GM12878 (cell line): Measurements from ENCODE around the gene HEXIM1. TPM values are rescaled to one million over a fixed set of nuclear protein-coding genes. Genes with fewer than 3 reads are reported as not detected.

ENCODE experiments used
- KDM1A ChIP-seq: fragments of 200-600 bp; sonication (generic); IDR thresholded peaks from 2 replicates; pipeline ENCODE4 v1.6.1; 2016; ENCODE audit warnings: borderline replicate concordance
- NFIC ChIP-seq: IDR thresholded peaks from 2 replicates; pipeline ENCODE4 v1.6.1; 2012; ENCODE audit warnings: low read depth, mild to moderate bottlenecking, inconsistent platforms, low read length, moderate library complexity
- polyA plus RNA-seq, 11 experiments: library from polyadenylated mRNA; depleted of rRNA in 4 of 11; unstranded in 6 of 11; stranded (reverse) in 5 of 11; fragments of >200 nt; fragmentation: Nextera tagmentation in 4 of 11; fragmentation: Illumina TruSeq in 1 of 11; extraction: Ambion mirVana in 4 of 11; extraction: Trizol in 1 of 11; gene quantifications; 1 replicate in 1 of 11; 2 replicates in 10 of 11; pipeline versions ENCODE4 v1.2.1 to v1.2.3, GENCODE V29; 2011 to 2016; ENCODE audit warnings: inconsistent platforms in 2 of 11, missing spikeins in 2 of 11, low read depth in 1 of 11
- total RNA-seq, 4 experiments: library from RNA; depleted of rRNA in 3 of 4; stranded (reverse); fragments of >200 nt in 3 of 4; fragmentation: Illumina TruSeq in 1 of 4; extraction: Trizol in 1 of 4; gene quantifications; 2 replicates each; pipeline versions ENCODE4 v1.2.1 to v1.2.3, GENCODE V29; 2013 to 2021
- TF ChIP-seq, protein P1 (sequence below): IDR thresholded peaks from 2 replicates; pipeline ENCODE4 v1.6.1; 2012; ENCODE audit warnings: low read depth, low read length, improper control_type of control experiment
- TF ChIP-seq, protein P2 (sequence below): fragments of 450-650 bp; IDR thresholded peaks from 2 replicates; pipeline ENCODE4 v1.6.1; 2017; ENCODE audit warnings: borderline replicate concordance
- TF ChIP-seq, protein P3 (sequence below): IDR thresholded peaks from 2 replicates; pipeline ENCODE4 v1.6.1; 2012; ENCODE audit warnings: low read length, inconsistent platforms

HEXIM1 gene
- total and polyA plus RNA-seq, 10 of the 15 experiments (the other 5 are each of a cell fraction or from before 2014, with no cell fraction given) = 1.9 to 24.1 (median 9.0) TPM

DNA sequence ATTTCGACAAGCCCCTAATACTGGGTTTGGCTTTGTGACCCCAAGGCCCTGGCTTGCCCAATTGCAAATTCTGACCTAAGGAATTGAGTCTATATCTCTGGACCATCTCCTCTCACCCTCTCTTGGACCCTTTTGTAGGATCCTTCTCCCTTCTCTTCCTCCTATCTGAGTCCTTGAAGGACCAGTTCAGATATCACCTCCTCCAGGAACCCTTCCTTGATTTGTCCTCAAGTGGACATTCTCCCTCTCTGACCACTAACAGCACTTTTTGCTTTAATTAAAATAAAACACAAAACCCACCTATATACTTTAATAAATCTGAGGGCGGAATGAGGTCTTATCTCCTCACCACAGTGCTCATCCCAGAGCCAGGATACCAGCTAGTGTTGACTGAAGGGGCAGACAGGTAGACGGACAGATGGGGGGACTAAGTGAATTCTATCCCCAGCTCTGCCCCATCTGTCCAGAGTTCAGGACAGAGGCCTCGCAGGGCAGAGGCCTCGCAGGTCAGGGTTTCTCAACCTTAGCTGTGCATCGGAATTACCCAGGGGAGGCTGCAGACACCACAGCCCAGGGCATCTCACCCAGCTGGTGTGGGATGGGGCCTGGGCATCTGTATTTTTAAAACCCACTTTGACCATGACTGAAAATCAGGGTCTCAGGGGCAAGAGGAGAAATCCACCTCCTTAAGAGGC, 25.1 kb upstream of the HEXIM1 start (continued):
- TF ChIP-seq, protein P1, sequence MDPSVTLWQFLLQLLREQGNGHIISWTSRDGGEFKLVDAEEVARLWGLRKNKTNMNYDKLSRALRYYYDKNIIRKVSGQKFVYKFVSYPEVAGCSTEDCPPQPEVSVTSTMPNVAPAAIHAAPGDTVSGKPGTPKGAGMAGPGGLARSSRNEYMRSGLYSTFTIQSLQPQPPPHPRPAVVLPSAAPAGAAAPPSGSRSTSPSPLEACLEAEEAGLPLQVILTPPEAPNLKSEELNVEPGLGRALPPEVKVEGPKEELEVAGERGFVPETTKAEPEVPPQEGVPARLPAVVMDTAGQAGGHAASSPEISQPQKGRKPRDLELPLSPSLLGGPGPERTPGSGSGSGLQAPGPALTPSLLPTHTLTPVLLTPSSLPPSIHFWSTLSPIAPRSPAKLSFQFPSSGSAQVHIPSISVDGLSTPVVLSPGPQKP = no peak
- TF ChIP-seq, protein P2, sequence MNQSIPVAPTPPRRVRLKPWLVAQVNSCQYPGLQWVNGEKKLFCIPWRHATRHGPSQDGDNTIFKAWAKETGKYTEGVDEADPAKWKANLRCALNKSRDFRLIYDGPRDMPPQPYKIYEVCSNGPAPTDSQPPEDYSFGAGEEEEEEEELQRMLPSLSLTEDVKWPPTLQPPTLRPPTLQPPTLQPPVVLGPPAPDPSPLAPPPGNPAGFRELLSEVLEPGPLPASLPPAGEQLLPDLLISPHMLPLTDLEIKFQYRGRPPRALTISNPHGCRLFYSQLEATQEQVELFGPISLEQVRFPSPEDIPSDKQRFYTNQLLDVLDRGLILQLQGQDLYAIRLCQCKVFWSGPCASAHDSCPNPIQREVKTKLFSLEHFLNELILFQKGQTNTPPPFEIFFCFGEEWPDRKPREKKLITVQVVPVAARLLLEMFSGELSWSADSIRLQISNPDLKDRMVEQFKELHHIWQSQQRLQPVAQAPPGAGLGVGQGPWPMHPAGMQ = no peak
- TF ChIP-seq KDM1A = no peak
- TF ChIP-seq, protein P3, sequence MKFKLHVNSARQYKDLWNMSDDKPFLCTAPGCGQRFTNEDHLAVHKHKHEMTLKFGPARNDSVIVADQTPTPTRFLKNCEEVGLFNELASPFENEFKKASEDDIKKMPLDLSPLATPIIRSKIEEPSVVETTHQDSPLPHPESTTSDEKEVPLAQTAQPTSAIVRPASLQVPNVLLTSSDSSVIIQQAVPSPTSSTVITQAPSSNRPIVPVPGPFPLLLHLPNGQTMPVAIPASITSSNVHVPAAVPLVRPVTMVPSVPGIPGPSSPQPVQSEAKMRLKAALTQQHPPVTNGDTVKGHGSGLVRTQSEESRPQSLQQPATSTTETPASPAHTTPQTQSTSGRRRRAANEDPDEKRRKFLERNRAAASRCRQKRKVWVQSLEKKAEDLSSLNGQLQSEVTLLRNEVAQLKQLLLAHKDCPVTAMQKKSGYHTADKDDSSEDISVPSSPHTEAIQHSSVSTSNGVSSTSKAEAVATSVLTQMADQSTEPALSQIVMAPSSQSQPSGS = no peak
- TF ChIP-seq NFIC = no peak
